ENCODE data around the gene RPL10A.

- TF ChIP-seq SRF (IDR thresholded peaks at IDR 0.05; ENCODE audit: low read depth, low read length) (no peak), ATF3 (IDR thresholded peaks at IDR 0.05; ENCODE audit: insufficient read depth, low read depth, low read length) (no peak), USF2 (IDR thresholded peaks at IDR 0.05; ENCODE audit: low read length) (no peak), CTCF (IDR thresholded peaks at IDR 0.05; ENCODE audit: control extremely low read depth in 1 of 3, insufficient read depth in 1 of 3, low read depth in 1 of 3, low read length in 3 of 3) (no peak), GABPA (IDR thresholded peaks at IDR 0.05; ENCODE audit: borderline replicate concordance, insufficient read depth, low read length) (no peak), JUN (IDR thresholded peaks at IDR 0.05; ENCODE audit: low read depth, low read length) (no peak), EZH2 (IDR thresholded peaks at IDR 0.05; ENCODE audit: low read depth, low read length, severe bottlenecking) (no peak), EGR1 (IDR thresholded peaks at IDR 0.05; ENCODE audit: borderline replicate concordance, low read depth, low read length) (no peak), HDAC6 (IDR thresholded peaks at IDR 0.05; ENCODE audit: low read depth, low read length) (no peak), TAF1 (IDR thresholded peaks at IDR 0.05; ENCODE audit: low read depth, low read length) (no peak), JUND (IDR thresholded peaks at IDR 0.05; ENCODE audit: low read length) (no peak), RXRA (IDR thresholded peaks at IDR 0.05; ENCODE audit: insufficient read depth, low read depth, low read length) (no peak), POLR2A (IDR thresholded peaks at IDR 0.05; ENCODE audit: control extremely low read depth in 1 of 2, low read depth in 2 of 2, low read length in 2 of 2) (no peak)
Measured at GRCh38 chr6:35511562-35511941, 43.4 kb downstream of the RPL10A start.

Data from H1 (cell line).